GM19035 (cell line): Measurements from ENCODE around the gene ERI3.

Experiments used
- ATAC-seq: cut with Tn5 transposase; IDR thresholded peaks from one replicate; pipeline ENCODE4 v1.9.1; 2021; ENCODE audit not compliant: unreplicated experiment

Gene ERI3

DNA sequence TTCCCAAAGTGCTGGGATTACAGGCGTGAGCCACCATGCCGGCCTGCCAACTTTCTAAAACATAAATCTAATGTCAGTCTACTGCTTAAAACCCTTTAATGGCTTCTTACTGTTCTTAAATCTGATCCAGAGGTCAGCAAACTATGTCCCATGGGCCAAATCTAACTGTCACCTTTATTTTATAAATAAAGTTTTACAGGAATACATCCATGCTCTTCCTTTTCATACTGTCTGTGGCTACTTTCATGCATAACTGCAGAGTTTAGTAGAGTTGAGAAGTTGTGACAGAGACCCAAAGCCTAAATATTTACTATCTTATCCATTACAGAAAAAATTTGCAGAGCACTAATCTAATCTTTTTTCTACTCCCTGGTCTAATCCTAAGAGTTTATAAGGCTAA lies 3.8 kb downstream of the ERI3 start:
- no peak for ATAC-seq

DNA sequence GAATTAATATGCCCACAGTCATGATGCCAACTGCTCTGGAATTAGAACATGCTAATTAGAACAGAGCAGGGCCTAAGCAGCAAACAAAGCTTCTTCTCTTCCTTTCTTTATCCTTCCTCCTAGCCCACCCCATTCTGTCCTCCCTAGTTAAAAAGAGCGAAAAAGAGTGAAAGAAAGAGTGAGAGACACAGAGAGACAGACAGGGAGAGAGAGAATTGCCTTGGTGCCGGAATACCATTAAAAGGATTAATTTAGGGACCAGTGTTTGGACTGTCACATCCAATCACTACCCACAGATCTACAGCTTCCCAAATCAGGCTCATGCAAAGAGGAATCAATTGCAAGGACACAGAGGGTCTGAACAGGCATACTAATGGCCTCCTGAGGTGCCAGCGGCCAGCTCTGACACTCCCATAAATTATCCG lies 7.0 kb downstream of the ERI3 start:
- ATAC-seq = no peak

DNA sequence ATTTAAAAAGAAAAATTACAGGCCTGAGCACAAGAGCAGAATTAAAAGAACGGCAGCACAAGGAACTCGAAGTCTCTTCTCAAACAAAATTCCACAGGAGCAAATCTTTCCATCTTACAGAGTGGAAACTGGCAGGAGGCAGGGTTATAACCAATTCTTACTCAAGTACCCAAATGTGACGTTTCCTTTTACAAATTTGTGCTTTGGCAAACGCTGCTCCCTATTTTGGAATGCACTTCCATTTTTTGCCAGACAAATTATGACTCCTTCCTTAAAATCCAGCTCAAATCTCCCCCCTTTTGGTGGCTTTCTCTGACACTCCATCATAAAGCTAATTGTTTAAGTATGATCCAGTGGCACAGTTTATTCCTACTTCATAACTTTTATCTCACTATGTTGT lies 7.8 kb downstream of the ERI3 start:
- no peak for ATAC-seq

DNA sequence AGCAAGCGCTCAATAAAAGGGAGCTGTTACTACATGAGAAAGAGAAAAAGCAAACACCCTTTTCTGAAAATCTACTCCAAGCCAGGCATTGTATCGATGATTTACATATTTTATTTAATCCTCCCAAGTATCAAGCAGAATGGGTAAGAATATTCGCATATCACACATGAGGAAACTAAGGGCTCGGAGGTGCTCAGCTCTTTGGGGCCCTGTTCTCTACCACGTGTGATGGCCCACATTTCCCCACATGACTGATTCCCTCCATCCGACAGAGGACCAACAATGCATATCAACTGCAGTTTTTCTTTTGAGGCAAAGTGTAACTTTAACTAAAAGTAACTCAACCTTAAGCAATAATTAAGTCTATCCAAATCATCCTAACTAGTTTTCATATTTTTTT lies 8.2 kb downstream of the ERI3 start:
- no peak for ATAC-seq

DNA sequence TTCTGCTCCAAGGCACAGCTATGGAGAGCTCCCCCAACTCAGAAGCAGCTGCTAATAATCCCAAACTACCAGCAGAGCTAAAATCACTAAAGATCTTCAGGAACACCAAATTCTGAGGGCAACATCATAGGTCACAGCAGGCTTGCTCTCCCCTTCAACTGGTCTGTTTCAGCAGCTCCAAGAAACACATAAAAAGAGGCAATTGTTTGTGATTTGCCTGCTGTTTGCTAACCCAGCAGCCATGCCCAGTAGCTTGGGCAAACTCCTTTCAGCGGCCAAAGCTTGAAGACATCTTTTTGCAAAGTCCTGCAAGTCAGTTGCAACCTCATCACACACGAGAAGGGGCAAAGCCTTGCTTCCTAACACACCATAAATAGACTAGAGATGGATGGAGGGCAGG lies 8.9 kb downstream of the ERI3 start:
- no peak for ATAC-seq

DNA sequence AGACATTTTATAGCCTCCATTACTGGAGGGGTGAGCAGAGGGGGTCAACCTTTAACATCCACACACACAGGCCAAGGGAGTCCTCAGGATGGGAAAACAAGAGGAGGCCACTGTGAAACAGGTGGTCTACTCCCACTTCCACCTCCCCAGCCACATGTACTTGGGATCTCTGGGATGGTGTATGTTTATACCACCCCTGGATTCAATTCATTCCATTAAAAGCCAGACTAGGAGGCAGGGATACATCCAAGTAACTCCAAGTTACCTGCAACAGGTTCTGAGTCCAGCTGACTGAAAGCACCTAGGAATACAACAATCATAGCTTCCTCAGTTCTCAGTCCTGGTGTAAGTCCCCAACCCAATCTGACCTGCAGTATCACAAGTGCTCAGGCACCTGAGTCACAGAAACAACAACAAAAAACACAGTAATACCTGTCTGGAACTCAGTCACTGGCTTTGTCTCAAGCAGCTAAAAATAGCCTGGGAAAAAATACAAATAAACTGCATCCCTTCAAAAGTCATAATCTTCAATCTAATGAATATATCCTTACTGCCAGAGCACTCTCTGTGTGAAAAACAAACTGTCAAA lies 9.8 kb downstream of the ERI3 start:
- no peak for ATAC-seq

DNA sequence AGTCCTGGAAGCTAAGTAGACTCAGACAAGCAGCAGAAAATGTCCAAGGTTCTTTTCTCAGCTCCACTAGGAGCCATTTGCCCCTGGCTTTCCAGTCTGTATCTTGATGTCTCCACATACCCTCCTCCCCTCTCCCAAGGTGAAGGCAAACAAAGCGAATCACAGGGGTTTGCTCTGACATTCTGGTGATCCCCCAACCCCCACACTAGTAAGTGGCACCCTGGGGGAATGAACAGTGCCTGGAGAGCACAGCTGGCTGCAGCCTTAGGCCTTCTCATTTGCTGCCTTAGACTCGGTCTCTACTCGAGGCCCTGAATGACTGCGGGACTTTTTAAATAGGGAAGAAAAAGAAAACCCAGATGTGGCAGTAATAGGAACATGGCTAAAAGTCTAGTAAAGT lies 15.3 kb downstream of the ERI3 start:
- no peak for ATAC-seq

DNA sequence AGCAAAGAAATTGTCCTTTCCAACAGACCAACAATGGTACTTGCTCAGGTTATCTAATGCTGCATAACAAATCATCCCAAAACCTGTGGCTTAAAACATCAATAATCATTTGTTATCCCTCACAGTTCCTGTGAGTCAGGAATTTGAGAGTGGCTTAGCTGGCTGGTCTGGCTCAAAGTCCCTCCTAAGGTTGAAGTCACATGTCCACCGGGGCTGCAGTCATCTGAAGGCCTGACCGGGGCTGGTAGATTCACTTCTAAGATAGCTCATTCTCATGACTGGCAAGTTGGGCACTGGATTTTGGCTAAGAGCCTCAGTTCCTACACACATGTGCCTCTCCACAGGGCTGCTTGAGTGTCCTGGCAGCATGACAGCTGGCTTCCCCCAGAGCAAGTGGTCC lies 16.9 kb downstream of the ERI3 start:
- no peak for ATAC-seq

DNA sequence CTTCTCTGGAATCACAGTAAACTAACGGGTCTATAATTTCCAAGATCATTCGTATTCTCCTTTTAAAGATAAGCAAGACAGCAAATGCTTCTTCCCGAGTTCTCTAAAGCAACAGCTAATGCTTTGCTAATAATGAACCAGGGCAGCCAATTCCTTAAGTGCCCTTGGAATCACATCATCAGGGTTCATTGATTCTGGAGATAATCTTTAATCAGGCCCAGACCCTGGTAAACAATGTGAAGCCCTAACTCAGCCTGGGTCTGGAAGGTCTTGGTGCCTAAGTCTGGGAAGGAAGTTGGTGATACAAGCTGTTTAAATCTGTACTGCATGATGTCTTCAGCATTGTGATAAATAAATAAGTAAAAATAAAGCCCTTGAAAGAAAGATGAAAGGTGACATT lies 18.4 kb downstream of the ERI3 start:
- no peak for ATAC-seq

DNA sequence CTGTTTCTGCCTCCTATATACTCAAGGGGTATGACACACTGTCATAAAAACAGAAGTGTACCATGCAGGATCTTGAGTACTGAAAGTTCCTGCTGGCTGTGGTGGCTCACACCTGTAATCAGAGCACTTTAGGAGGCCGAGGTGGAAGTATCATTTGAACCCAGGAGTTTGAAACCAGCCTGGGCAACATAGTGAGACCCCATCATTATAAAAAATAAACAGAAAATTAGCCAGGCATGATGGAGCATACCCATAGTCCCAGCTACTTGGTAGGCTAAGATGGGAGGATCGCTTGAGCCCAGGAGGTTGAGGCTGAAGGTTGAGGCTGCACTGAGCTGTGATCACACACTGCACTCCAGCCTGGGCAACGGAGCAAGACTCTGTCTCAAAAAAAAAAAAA lies 20.1 kb downstream of the ERI3 start:
- no peak for ATAC-seq

DNA sequence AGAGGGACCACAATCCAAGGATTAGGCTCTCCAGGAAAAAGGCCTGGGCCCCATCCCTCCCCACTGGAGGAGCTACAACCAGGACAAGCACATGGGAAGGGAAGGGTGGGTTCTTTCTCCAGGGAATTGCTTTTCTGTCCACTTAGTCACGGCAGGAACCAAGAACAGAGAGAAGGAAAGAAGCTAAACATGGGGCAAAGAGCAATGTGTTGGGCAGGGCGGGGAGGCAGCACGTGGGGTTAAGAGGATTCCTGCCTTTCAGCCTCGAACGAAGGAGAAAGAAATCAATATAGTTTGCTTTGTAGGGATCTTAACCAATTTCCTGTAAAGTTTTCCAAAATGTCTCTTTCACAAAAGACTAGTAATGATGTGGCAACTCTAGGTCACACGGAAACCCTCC lies 21.7 kb downstream of the ERI3 start:
- ATAC-seq = no peak

DNA sequence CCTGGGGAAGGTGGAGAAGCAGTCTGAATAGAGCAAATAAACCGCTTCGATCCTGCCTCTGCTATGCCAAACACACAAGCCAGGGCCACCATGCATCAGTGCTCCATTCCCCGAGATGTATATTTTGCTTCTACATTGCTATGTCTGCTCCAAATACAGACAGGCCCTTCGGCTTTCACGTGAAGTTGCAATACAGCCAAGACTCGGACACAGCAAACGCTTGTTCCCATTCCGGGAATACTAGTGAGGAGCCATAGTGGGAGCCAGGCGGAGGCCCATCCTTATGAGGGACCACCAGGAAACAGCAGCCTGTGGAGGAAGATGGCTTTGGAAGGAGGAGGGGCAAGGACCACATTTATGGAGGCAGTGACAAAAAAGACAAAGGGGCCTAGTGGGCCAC lies 22.6 kb downstream of the ERI3 start:
- no peak for ATAC-seq

DNA sequence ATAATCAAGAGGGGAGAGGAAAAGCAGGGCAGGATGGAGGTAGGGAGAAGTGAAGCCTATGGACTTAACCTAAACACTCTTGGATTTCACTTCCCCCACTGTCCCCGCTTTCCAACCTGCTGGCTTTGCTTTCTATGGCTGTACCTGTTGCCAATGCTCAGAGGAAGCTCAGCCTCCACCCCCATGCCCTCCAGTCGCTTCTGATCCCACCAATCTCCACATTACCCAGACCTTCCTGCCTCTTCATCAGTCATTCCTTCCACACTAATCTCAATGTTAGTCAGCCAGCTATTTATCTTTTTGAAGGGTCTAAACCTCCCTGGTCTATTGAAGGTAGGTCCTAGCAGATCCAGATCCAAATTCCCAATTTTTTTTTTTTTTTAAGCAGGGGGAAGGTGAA lies 24.1 kb downstream of the ERI3 start:
- ATAC-seq = no peak

DNA sequence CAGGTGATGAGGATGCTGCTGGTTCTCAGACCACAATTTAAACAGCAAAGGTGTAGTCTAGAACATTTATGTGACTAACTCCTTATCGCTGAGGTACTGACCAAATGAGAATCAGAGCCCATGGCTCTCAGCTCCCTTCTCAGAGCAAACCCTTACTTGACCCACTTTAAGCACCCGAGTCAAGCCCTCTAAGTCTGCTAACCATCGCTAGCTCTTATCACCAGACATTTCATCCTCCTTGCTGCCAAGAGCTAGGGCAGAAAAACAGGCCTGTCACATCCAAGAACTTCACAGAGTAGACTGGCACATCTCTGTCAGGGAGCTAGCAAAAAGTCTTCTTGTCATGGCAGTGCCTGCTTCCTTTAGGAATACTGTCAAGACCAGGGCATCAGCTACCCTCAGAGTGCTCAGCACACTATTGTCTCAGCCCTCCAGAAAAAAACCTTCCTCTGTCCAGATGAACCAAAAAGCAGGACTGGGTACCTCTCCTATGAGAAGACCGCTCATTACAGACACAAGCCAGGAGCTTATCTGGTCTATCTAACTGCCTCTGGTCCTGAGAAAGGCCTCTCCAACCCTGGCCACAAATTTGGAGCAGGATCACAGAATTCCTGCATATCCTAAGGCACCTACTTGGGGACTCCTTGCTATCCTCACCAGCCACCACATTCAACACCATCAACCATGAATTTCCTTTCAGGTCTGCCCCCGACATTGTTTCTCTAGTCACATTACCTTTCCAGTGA lies 26.2 kb downstream of the ERI3 start:
- ATAC-seq = no peak

DNA sequence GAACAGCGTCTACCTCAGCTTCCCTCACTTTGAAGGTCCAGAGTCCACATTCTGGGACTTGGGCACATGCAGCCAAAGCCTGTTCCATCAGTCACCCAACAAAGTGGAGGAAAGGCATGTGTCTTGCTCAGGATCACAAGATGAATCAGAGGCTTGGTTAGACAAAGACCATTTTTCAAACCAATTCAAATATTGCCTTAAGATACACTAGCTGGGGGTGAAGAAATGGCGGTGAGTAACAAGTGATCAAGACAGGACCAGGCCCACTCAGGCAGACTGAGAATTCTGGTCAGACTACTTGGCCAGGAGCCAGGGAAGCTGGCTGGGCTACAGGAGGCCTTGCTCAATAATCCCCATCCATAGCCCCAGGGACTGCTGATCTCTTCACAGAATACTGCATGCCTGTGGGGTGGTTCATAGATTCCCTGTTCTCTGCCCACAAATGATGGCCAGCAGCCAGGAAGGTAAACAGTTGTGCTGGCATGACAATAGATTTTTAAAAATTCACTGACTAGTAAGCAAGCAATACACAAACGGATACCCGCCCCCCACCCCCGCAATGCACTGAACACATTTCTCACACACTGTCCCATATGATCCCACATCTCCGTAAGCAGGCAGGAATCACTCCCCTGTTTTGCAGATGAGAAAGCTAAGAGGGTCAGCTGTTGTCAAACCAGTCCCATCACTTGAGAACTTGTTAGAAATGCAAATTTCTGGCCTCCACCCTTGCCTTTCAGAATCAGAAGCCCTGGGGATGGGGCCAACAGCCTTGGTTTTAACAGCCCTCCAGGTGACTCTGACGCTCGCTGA lies 27.2 kb downstream of the ERI3 start:
- ATAC-seq = no peak

DNA sequence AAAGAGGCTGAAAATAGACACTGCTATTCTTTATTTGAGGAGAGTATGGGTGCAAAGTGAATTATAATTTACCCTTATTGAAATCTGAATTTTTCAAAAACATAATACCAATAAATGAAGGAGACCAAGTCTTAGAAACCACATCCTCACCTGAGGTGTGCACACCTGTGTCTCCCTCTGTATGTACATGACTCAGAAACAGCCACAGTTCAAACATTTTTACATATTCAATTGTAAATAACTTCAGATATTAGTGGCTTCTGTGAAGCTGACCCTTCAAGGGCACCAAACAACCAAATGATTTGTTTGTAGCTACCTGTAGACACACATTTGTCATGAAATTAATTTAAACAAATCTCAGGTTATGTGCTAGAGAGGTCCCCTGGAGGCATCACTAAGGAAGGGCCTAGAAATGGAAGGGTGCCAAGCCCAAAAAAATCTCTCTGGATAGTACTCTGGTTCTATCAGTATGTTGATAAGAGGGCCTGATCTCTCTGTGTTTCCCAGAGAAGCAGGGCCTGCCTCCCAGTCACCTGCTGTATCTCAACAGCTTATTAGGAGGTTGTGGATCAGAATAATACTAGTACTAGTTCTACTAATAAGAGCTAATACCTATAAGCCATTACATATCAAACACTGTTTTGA lies 28.1 kb downstream of the ERI3 start:
- no peak for ATAC-seq

DNA sequence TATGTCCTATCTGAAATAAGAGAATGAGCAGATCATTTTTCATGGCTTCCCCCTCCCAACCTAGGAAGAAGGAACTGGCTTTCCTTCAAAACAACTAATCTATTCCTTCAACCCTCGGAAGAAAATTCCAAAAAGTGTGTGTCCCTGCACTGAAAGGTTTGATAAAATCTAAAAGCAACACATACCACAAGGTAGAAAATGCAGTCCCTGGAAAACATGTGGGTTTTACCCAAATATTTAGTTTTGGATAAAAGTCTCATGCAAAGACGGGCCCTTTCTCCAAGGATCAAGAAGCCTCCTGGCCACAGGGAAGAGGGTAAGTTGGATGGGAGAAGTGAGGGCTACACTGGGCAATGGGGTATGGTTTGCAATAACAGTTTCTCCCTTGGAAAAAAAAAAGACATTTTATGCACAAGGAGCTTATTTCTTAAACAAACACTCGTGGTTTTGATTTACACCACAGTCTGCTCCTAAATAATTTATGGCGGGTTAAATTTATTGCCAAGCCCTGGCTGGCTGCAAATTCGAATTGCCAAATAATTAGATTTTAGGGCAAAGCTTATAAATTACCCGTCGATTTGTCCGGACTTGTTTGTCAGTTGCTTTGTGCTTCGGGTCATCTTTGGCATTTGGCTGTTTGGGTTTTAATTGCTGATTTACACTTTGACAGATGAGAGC lies 28.9 kb downstream of the ERI3 start:
- ATAC-seq = no peak

DNA sequence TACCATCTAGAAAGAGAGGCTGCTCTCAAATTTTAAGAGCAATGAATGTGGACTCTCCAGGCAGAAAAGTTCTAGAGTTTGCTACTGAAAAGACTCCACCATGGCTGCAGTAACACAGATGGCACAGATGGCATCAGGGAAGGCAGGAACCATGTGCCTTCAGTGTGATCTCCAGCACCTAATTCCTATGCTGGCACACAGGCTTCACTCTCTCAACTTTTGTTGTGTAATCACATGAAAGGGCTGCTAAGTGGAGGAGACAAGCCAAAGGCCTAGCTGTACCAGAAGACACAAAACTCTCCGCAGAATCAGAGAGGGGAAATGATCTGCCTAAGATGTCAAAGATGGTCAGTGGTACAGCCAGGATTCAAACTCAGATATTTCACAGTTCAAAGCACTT lies 31.1 kb downstream of the ERI3 start:
- ATAC-seq = no peak

DNA sequence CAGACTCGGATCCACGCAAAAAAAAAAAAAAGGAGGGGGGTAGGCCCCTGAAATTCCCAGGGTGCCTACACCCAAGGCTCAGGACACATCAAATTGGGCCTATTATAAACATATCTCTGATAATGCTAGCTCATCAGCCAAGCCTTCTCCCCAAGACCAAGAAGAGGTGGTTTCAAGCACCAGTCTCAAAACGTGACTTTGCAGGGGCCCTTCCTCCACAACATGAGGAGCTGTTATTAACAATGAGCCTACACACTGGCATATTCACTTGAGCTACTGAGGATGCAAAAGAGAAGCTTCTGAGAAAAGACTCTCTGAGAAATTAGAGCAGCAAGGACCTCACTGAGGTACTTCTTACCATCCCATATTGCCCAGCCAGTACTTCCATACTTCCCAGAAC lies 32.7 kb downstream of the ERI3 start:
- no peak for ATAC-seq

DNA sequence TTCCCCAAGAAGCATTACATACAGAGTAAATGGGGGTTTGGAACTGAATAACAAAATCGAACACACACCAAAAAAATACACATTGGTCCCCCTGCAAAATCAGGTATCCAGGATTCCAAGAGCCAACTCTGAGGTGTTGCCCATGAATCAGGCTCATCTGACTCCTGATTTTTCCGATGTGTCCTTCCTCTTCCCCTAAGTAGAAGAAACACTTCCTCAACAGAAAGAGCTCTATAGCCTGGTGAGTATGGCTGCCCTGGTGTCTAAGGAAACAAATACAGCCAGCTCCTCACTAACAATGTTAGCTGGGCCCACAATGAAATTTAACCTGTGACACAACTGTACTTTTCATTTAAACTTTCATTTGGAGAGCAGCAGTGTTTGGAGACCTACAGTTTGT lies 33.6 kb downstream of the ERI3 start:
- ATAC-seq = no peak
